GM19351 (cell line): Measurements from ENCODE around the gene SAPCD1.
"Not testable (repeated sequence)": the region's sequence is repeated elsewhere in the genome, so short reads cannot be mapped to it uniquely, and the experiment has no call there.

Experiments used
- ATAC-seq: cut with Tn5 transposase; IDR thresholded peaks from one replicate; pipeline ENCODE4 v1.9.1; 2021; ENCODE audit warnings: mild to moderate bottlenecking, moderate library complexity; ENCODE audit not compliant: unreplicated experiment

The SAPCD1 gene

GRCh38 chr6:31776485-31776988 is 14.1 kb downstream of the SAPCD1 start:
- no peak for ATAC-seq

DNA sequence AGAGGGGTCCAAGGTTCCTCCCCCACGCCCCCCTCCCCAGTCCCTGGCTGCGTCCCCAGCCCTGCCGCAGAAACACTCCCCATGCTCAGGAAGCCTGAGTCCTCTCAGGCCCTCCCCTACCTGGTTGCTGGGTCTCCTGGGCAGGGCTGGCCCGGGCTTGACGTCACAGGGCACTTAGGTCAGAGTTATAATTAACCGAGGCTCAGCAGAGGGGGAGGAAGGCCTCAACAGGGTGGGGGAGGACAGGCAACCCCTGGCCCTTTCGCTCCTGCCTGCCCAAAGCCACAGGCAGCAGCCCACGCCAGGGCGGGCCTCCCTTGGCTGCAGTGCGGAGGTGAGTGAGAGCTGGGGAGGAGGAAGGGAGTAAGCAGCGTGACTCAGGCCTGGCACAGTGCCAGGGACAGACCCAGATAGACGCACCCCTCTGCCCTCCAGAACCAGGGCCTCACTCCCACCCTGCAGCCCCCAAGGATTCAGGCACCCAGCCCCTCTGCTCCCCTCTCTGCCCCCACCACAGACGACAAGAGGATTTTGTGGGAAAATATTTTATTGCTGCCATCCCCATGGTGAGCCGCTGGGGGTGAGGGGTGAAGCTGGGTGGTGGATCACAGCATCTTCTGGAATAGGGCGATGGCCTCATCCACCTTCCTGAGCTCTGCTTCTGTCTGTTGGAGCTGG is 14.7 kb downstream of the SAPCD1 start, which contains the start of gene VWA7:
Gene VWA7, minus strand, starts transcription at position 340 of the 678 bp plus-strand sequence. CDS start 549 bp downstream, outside the sequence.
- peak; percentile 89 for ATAC-seq

DNA sequence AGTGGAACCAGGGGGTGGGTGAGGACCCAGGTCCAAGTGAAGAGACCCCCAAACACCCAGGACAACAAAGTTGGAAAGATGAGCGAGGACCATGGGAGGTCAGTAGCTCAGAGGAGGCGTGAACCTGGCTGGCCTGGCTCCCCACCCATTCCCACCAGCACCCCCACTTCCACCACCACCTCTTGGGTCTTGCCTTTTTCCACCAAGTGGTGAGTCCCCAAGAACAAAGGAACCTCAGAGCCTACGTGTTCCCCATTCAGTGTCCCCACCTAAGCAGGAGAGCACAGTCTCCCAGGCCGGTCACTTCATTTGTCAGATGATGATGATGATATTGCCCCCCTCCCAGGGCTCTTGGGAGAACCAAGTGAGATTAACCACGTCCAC is 15.2 kb downstream of the SAPCD1 start:
- no peak for ATAC-seq

DNA sequence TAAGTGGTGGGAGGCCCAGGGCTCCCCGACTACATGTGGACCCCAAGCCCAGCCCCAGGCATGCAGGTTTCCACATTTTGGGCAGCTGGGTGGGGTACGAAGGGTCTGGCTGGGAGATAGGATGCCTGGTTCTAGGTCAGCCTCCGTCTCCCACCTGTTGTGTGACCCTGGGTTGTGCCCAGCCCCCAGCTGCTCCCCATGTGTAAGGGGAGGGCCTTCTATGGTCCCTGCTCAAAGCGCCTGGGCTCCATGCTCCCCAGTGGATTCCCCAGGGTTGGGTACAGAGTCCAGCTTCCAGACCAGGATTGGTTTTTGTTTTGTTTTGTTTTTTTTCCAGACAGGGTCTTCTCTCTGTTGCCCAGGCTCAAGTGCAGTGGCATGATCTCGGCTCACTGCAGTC is 15.7 kb downstream of the SAPCD1 start:
- no peak for ATAC-seq

DNA sequence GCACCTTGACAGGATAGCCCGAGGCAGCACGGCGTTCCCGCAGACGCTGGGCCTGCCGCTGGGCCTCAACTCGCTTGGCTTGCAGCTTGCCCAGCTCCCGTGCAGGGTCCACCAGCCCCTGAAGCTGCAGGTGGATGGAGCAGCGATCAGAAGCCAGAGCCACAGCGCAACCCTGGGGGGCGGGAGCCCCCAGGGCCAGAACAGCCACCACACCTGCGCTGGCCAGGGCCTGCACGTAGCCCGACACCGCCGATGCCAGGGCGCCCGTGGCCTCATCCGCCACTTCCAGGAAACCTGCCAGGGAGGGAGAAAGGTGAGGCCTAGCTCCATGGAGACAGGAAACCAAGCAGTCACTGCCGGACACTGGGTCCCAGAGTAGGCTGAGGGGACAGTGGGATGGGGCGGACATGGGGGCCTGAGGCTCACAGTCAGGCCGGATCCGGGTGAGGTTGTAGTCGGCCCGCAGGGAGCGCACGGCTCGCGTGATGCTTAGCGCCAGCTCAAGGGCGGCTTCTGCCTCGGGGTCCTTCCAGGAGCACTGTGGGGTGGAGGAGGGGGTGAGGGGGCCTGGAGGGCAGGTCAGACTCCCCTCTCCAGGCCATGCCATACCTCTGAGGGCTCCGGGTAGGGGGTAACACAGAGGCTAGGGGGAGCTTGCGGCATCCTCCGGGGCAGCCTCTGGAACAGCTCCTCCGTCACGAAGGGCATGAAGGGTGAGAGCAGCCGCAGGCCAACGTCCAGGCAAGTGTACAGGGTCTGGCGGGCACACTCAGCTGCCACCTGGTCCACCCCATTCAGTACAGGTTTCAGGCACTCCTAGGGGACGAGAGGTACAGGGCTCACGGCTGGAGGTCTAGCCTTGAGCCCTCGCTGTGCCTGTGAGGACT is 16.8 kb downstream of the SAPCD1 start:
- ATAC-seq: no peak

DNA sequence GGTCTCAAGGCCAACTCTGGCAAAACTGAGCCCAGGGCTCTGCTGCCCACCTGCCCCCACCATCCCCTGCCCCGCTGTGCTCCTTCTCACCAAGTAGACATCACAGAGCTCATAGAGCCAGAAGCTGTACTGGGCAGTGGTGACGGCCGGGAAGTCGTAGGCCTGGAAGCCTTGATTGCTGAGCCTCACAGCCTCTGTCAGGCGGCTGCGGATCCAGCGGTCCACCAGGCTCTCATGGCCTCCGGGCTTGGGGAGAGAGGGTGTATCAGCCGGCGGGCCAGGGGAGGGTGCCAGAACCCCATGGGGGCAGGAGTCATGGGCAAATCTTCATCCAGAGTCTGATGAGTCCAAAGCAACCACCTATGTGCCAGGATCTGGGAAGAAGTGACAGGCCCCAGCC is 17.5 kb downstream of the SAPCD1 start:
- no peak for ATAC-seq

DNA sequence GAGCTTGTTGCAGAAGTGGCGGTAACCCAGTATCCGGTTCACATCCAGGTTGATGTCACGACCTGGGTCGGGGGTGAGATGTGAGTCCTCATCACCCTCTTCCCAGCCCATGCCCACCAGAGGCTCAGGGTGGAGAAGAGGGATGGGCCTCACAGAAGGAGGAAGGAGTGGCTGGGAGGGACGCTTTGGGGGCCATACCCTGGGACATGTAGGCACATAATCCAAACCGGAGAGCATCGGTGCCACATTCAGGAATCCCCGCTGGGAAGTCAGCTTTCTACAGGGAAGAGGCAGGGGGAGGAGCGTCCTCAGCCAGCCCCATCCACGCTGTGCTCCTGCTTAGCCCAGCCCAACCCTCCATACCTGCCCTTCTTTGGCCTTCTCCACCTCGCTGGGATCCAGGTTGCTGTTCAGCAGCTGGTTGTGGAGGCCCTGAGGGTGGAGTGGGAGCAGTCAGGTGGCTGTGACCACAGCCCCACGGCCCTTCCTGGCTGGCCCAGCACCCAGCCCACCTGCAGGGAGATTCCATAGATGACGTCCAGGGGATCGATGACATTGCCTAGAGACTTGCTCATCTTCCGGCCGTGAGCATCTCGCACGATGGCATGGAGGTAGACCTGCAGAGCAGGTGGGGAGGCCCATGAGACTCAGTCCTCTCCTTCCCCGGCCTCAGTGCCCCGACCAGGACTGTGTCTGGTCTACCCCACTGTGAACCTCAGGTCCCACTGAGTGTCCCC is 18.2 kb downstream of the SAPCD1 start:
- no peak for ATAC-seq

GRCh38 chr6:31781244-31782125 is 19.0 kb downstream of the SAPCD1 start:
- no peak for ATAC-seq

DNA sequence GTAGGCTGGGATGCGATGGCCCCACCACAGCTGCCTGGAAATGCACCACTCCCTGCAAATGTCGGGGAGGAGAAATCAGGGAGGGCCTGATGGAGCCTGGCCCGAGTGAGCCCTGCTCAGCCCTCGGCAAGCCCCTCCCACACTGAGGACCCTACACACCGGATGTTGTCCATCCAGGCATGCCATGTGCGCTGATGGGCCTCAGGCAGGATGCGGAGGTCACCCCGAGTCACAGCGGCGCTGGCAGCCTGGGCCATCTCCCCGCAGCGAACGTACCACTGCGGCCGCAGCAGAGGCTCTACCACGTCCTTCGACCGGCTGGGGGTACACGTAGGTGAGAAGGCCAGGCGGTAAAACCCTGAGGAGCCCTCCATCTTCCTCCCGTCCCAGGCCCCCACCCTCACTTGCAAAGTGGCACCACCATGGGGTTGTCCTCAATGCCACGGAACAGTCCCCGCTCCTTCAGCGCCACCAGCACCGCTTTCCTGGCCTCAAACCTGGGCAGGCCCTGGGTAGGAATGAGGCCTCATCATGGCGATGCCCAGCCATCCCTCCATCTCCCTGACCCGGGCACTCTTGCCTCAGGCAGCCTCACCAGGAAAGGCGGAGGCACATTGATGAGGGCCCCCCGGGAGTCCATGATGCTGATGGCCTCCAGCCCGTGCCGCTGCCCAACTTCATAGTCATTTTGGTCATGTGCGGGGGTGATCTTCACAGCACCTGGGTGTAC is 19.8 kb downstream of the SAPCD1 start:
- ATAC-seq: no peak

- ATAC-seq: no peak
Measured at GRCh38 chr6:31784098-31784925, 21.9 kb downstream of the SAPCD1 start.

DNA sequence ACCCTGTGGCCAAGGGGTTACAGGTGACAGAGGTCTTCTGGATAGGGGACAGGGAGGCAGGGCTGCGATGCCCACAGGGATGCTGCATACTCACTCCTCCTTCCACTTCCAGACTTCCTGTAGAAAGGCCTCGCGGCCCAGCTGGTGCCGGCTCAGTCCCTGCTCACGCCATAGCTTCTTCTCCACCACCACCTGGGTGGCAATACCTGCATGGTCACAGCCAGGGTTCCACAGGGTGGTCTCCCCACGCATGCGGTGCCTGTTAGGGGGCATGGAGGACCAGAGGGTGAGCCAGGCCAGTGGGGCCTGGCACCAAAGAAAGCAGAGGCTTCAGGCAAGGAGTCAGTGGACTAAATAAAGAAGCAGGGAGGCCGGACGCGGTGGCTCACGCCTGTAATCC is 23.0 kb downstream of the SAPCD1 start:
- ATAC-seq: no peak

GRCh38 chr6:31791324-31792089 is 29.1 kb downstream of the SAPCD1 start:
- ATAC-seq: no peak

GRCh38 chr6:31792090-31792374 is 29.6 kb downstream of the SAPCD1 start:
- no peak for ATAC-seq

DNA sequence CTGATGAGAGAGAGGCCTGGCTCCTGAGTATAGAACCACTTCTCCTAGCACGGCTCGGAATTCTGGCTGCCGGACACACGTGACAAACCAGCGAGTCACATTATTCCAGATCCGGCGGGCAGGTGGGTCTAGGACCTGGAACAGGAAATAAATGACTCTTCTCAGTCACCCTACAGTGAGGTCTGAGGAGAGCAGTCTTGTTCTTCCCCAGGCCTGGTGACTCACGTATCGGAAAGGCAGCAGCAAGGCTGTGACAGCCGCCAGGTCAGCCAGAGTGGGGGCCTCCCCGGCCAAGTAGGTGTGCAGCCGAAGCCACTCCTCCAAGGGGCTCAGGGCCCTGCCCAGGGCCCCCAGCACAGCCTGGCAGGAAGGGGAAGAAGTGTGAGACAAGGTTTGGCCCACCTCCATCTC is 30.3 kb downstream of the SAPCD1 start:
- no peak for ATAC-seq

GRCh38 chr6:31793927-31794245 is 31.4 kb downstream of the SAPCD1 start:
- ATAC-seq: not testable (repeated sequence)

- ATAC-seq: no peak
Measured at GRCh38 chr6:31794294-31794865, 31.9 kb downstream of the SAPCD1 start.

DNA sequence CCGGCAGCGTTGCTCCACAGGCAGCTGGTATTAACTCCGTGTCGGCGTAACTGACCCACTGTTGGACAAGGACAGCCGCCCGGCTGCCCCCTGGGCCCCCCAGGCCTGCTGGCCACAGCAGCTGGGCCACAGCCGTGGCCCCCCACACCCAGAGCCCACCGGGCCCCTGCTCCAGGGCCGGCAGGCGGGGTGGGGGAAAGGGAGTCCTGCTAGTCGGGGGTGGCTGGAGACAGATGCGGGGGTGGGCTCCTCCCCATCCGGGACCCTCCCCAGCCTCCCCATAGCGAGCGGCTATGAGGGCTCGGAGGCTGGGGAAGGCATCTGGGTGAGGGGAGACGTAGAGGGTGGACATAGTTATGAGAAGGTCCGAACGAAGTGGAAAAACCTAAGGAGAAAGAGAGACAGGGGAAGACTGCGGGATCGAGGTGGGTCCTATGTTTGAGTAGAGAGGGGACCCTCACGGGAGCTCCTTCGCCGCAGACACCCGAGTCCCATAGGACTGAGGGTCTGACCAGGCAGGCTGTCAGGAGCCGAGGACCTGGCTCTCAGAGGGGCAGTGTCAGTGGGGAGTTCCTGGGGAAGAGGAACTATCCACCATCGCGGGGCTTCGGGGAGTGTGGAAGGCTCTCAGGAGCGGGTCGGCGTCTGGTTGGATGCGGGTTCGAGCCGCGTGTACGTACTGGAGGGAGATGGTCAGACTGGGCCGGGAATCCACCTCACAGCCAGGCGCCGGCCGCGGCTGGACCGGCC is 32.6 kb downstream of the SAPCD1 start:
- peak; percentile 31 for ATAC-seq
